WTC11 (cell line): ENCODE measurements around the gene FGF14. TPM values are rescaled to one million over a fixed set of nuclear protein-coding genes. Genes with fewer than 3 reads are reported as not detected.

Experiments
- ATAC-seq: fragments of 200-7000 bp; cut with Tn5 transposase; 2 replicates; pipeline ENCODE4 v1.10.0; 2021; ENCODE audit warnings: mild to moderate bottlenecking, moderate library complexity
- CTCF ChIA-PET: fragments of 300-600 bp; sonication (Branson Sonifier 250); formaldehyde crosslinking; loops from one replicate; lab custom pipeline; 2021; ENCODE audit warnings: antibody characterized with exemption; lab: Charles Lee
- POLR2A ChIA-PET: fragments of 350-600 bp; sonication (Branson Sonifier 250); formaldehyde crosslinking; loops from one replicate; lab custom pipeline; 2021; ENCODE audit warnings: antibody characterized with exemption; lab: Charles Lee
- DNase-seq: peaks from one replicate; pipeline ENCODE4 v3.0.0; 2021; ENCODE audit warnings: low spot score
- H3K27ac Mint-ChIP-seq: 2 replicates; pipeline ENCODE4 v1.8.0; 2021; ENCODE audit warnings: mixed read lengths
- H3K27me3 Mint-ChIP-seq: 2 replicates; pipeline ENCODE4 v1.8.0; 2021; ENCODE audit warnings: low read depth, mild to moderate bottlenecking, moderate library complexity, mixed read lengths
- H3K36me3 Mint-ChIP-seq: 2 replicates; pipeline ENCODE4 v1.8.0; 2021; ENCODE audit warnings: mixed read lengths
- H3K4me1 Mint-ChIP-seq: 2 replicates; pipeline ENCODE4 v1.8.0; 2022; ENCODE audit warnings: mixed read lengths
- H3K4me3 Mint-ChIP-seq: 2 replicates; pipeline ENCODE4 v1.8.0; 2021; ENCODE audit warnings: mild to moderate bottlenecking, moderate library complexity, mixed read lengths
- H3K9me3 Mint-ChIP-seq: 2 replicates; pipeline ENCODE4 v1.8.0; 2021; ENCODE audit warnings: mixed read lengths
- ATF2 ChIP-seq: sonication (generic); formaldehyde crosslinking; IDR thresholded peaks from 2 replicates; pipeline ENCODE4 v1.8.1; 2022; ENCODE audit warnings: low read depth, missing genetic modification reagents, borderline replicate concordance
- ATF6 ChIP-seq: sonication (generic); formaldehyde crosslinking; IDR thresholded peaks from 2 replicates; pipeline ENCODE4 v1.8.1; 2023; ENCODE audit warnings: mild to moderate bottlenecking, missing genetic modification reagents
- CBFB ChIP-seq: sonication (generic); formaldehyde crosslinking; IDR thresholded peaks from 2 replicates; pipeline ENCODE4 v1.8.1; 2022; ENCODE audit warnings: mild to moderate bottlenecking, low read depth, missing genetic modification reagents
- CTCF ChIP-seq: fragments of 200-600 bp; IDR thresholded peaks from 2 replicates; pipeline ENCODE4 v1.8.0; 2022; ENCODE audit warnings: antibody characterized with exemption
- E2F1 ChIP-seq: sonication (generic); formaldehyde crosslinking; IDR thresholded peaks from 2 replicates; pipeline ENCODE4 v1.8.0; 2022; ENCODE audit warnings: mild to moderate bottlenecking, missing genetic modification reagents
- ESRRA ChIP-seq: sonication (generic); formaldehyde crosslinking; IDR thresholded peaks from 2 replicates; pipeline ENCODE4 v1.8.1; 2022; ENCODE audit warnings: mild to moderate bottlenecking, missing genetic modification reagents, borderline replicate concordance
- GTF2I ChIP-seq: fragments of 250-450 bp; sonication (Bioruptor Pico); conservative IDR thresholded peaks from 2 replicates; pipeline ENCODE4 v1.4.0; 2021; ENCODE audit warnings: mild to moderate bottlenecking
- HMGXB4 ChIP-seq: sonication (generic); formaldehyde crosslinking; IDR thresholded peaks from 2 replicates; pipeline ENCODE4 v1.8.1; 2023; ENCODE audit warnings: mild to moderate bottlenecking, moderate library complexity, missing genetic modification reagents
- JAZF1 ChIP-seq: fragments of 250-450 bp; sonication (Bioruptor Pico); IDR thresholded peaks from 2 replicates; pipeline ENCODE4 v1.9.0; 2021; ENCODE audit warnings: moderate library complexity, mild to moderate bottlenecking, inconsistent platforms
- KAT7 ChIP-seq: sonication (generic); formaldehyde crosslinking; IDR thresholded peaks from 2 replicates; pipeline ENCODE4 v1.8.1; 2023; ENCODE audit warnings: missing genetic modification reagents, mild to moderate bottlenecking, borderline replicate concordance
- MYBL2 ChIP-seq: sonication (generic); formaldehyde crosslinking; IDR thresholded peaks from 2 replicates; pipeline ENCODE4 v1.8.1; 2023; ENCODE audit warnings: mild to moderate bottlenecking, moderate library complexity, missing genetic modification reagents
- NR1H2 ChIP-seq: sonication (generic); formaldehyde crosslinking; IDR thresholded peaks from 2 replicates; pipeline ENCODE4 v1.9.0; 2021; ENCODE audit warnings: mild to moderate bottlenecking, moderate library complexity, missing genetic modification reagents
- PRDM15 ChIP-seq: sonication (generic); formaldehyde crosslinking; IDR thresholded peaks from 2 replicates; pipeline ENCODE4 v1.8.0; 2022; ENCODE audit warnings: missing genetic modification reagents
- PREB ChIP-seq: sonication (generic); formaldehyde crosslinking; IDR thresholded peaks from 2 replicates; pipeline ENCODE4 v1.8.1; 2022; ENCODE audit warnings: mild to moderate bottlenecking, missing genetic modification reagents, moderate library complexity, borderline replicate concordance
- PRRX2 ChIP-seq: fragments of 250-450 bp; sonication (Bioruptor Pico); IDR thresholded peaks from 2 replicates; pipeline ENCODE4 v1.8.0; 2021; ENCODE audit warnings: mild to moderate bottlenecking
- SMAD4 ChIP-seq: sonication (generic); formaldehyde crosslinking; IDR thresholded peaks from 2 replicates; pipeline ENCODE4 v1.8.0; 2022; ENCODE audit warnings: mild to moderate bottlenecking, missing genetic modification reagents
- SOX15 ChIP-seq: fragments of 250-450 bp; sonication (Bioruptor Pico); IDR thresholded peaks from 2 replicates; pipeline ENCODE4 v1.9.0; 2021; ENCODE audit warnings: mild to moderate bottlenecking
- TCF7 ChIP-seq: sonication (generic); formaldehyde crosslinking; IDR thresholded peaks from 2 replicates; pipeline ENCODE4 v1.8.0; 2022; ENCODE audit warnings: mild to moderate bottlenecking, low read depth, missing genetic modification reagents, moderate library complexity
- ZNF138 ChIP-seq: sonication (generic); formaldehyde crosslinking; conservative IDR thresholded peaks from 2 replicates; pipeline ENCODE4 v1.8.1; 2022; ENCODE audit warnings: mild to moderate bottlenecking, moderate library complexity, missing genetic modification reagents
- ZNF219 ChIP-seq: sonication (generic); formaldehyde crosslinking; IDR thresholded peaks from 2 replicates; pipeline ENCODE4 v1.8.0; 2023; ENCODE audit warnings: missing genetic modification reagents, mild to moderate bottlenecking, borderline replicate concordance
- ZNF263 ChIP-seq: sonication (generic); formaldehyde crosslinking; IDR thresholded peaks from 2 replicates; pipeline ENCODE4 v1.8.1; 2022; ENCODE audit warnings: low read depth, mild to moderate bottlenecking, moderate library complexity, missing genetic modification reagents
- ZSCAN18 ChIP-seq: fragments of 250-450 bp; sonication (Bioruptor Pico); IDR thresholded peaks from 2 replicates; pipeline ENCODE4 v2.1.2; 2022; ENCODE audit warnings: mild to moderate bottlenecking, moderate library complexity
- total RNA-seq: library from RNA; stranded (reverse); gene quantifications from 3 replicates; pipeline ENCODE4 v1.2.3, GENCODE V29; 2021

FGF14 gene
- total RNA-seq, 1 experiment from 2014 or later, result 0.28 TPM

GRCh38 chr13:101749584-101749983, 652.3 kb downstream of the FGF14 start:
- ChIA-PET CTCF (no interaction called here), POLR2A (no interaction called here)
- Mint-ChIP-seq H3K36me3 (no peaks in the 10 kb centered on the region), H3K4me3 (no peak overlapping the region), H3K27me3 (no peaks in the 10 kb centered on the region), H3K27ac (no peak overlapping the region), H3K4me1 (peaks cover 16% of the 10 kb centered on the region), H3K9me3 (no peaks in the 10 kb centered on the region)
- DNase-seq (no peak), ATAC-seq (no peak)
- TF ChIP-seq SMAD4 (CRISPR knock-in tag) (no peak), TCF7 (CRISPR knock-in tag) (no peak), ZSCAN18 (CRISPR knock-in tag) (no peak), NR1H2 (CRISPR knock-in tag) (no peak), CBFB (CRISPR knock-in tag) (no peak), JAZF1 (CRISPR knock-in tag) (no peak), PRDM15 (CRISPR knock-in tag) (no peak), ZNF263 (no peak), ESRRA (no peak), CTCF (no peak), HMGXB4 (CRISPR knock-in tag) (no peak)

- DNase-seq (no peak), ATAC-seq (no peak)
- Mint-ChIP-seq H3K36me3 (no peaks in the 10 kb centered on the region), H3K27ac (no peak overlapping the region), H3K27me3 (no peaks in the 10 kb centered on the region), H3K9me3 (no peaks in the 10 kb centered on the region), H3K4me3 (no peak overlapping the region), H3K4me1 (peaks cover 24% of the 10 kb centered on the region)
- POLR2A ChIA-PET, result no interaction called here
- CTCF ChIA-PET, result no interaction called here
- TF ChIP-seq PREB (CRISPR knock-in tag) (no peak), ATF6 (CRISPR knock-in tag) (no peak), SMAD4 (CRISPR knock-in tag) (no peak), E2F1 (CRISPR knock-in tag) (no peak), KAT7 (CRISPR knock-in tag) (no peak), ZNF219 (CRISPR knock-in tag) (no peak), ZNF138 (no peak), SOX15 (no peak), PRRX2 (CRISPR knock-in tag) (no peak), ATF2 (CRISPR knock-in tag) (no peak), MYBL2 (CRISPR knock-in tag) (no peak), GTF2I (CRISPR knock-in tag) (no peak)
Measured at GRCh38 chr13:101747039-101747438, 654.8 kb downstream of the FGF14 start.
